ENCODE measurements around the gene PHETA1.

The PHETA1 gene

DNA sequence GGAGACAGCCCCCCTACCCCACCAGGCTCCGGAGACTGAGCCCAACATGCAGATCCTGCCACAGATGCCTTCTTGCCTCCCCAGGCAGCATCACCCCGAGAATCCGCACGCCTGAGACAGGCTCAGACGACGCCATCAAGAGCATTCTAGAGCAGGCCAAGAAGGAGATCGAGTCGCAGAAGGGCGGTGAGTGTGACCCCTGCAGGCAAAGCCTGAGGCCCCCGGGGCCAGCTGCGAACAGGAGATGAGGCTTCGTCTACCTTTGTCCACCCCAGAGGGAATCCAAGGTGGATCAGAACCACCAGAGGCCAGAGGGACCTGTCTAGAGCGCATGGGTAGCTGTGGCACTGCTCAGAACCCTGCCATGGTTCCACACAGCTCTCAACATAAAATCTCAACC is 56.9 kb downstream of the PHETA1 start:
- TF ChIP-seq, protein P1, sequence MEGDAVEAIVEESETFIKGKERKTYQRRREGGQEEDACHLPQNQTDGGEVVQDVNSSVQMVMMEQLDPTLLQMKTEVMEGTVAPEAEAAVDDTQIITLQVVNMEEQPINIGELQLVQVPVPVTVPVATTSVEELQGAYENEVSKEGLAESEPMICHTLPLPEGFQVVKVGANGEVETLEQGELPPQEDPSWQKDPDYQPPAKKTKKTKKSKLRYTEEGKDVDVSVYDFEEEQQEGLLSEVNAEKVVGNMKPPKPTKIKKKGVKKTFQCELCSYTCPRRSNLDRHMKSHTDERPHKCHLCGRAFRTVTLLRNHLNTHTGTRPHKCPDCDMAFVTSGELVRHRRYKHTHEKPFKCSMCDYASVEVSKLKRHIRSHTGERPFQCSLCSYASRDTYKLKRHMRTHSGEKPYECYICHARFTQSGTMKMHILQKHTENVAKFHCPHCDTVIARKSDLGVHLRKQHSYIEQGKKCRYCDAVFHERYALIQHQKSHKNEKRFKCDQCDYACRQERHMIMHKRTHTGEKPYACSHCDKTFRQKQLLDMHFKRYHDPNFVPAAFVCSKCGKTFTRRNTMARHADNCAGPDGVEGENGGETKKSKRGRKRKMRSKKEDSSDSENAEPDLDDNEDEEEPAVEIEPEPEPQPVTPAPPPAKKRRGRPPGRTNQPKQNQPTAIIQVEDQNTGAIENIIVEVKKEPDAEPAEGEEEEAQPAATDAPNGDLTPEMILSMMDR (IDR thresholded peaks at IDR 0.05; ENCODE audit: low read depth, low read length), result no peak
- H3K4me3 ChIP-seq (replicated peaks in 1 of 2; ENCODE audit: low read depth in 2 of 2, low read length in 2 of 2), result no peak overlapping the region
- DNase-seq (ENCODE audit: low read depth in 2 of 2), result no peak

DNA sequence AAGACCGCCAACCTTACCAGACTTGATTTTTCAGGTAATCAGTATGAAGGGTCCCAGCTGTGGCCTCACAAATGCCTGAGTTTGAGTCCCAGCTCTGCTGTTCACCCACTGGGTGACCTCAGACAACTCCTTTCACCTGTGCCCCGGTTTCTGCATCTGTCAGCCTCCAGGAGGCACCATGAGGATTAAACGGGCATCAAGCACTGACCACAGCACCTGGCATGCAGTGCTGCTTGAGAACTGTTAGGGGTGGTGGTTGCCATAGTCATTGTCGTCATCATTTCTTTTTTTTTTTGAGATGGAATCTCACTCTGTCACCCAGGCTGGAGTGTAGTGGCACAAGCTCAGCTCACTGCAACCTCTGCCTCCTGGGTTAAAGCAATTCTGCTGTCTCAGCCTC is 57.9 kb downstream of the PHETA1 start:
- no peak for DNase-seq (ENCODE audit: low read depth in 2 of 2)
- TF ChIP-seq, protein P1 (IDR thresholded peaks at IDR 0.05; ENCODE audit: low read depth, low read length), result no peak
- no peak overlapping the region for H3K4me3 ChIP-seq (replicated peaks in 1 of 2; ENCODE audit: low read depth in 2 of 2, low read length in 2 of 2)
